ENCODE results near the gene COBL. TPM values are rescaled to one million over a fixed set of nuclear protein-coding genes. Genes with fewer than 3 reads are reported as not detected.

The COBL gene
- total RNA-seq, 3 donors from 2014 or later (not counting 1 experiment from before 2014, with no cell fraction given), result not detected

DNA sequence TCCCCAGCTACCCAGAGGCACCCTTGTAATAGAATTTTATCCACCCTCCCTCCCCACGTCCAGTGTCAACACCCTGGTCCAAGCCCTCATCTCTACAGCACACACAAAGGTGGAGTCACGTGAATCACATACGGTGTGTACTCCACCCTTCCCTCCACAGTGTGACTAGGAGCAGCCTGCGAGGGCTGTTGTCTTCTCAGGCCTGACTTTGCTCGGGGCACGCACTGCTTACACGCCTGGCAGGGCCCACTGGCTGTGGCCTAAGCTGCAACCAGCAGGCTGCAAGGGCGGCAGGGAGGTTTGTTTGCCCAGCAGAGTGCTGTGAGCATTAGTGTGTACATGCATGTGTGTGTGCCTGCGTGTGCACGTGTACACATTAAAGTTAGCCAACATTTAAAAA lies 93.7 kb downstream of the COBL start:
- ATAC-seq (no peak), DNase-seq (no peak)
- no peak overlapping the region for H3K27ac Mint-ChIP-seq
- H3K4me1 Mint-ChIP-seq, result no peaks in the 10 kb centered on the region
- H3K9me3 ChIP-seq (ENCODE audit: control insufficient read depth, insufficient read depth, low read length), result no peaks in the 10 kb centered on the region
- H3K27me3 ChIP-seq (ENCODE audit: control insufficient read depth, insufficient read depth, low read length), result no peaks in the 10 kb centered on the region
- H3K4me3 ChIP-seq (ENCODE audit: low read length), result no peak overlapping the region
- H3K4me3 Mint-ChIP-seq, result no peak overlapping the region
- H3K36me3 Mint-ChIP-seq, result no peaks in the 10 kb centered on the region
- no peaks in the 10 kb centered on the region for H3K36me3 ChIP-seq (ENCODE audit: control insufficient read depth, insufficient read depth, low read length)
- intact Hi-C loops (cut with micrococcal nuclease), result no loop called here
- H3K27ac ChIP-seq (ENCODE audit: low read length), result no peak overlapping the region
- 89% methylated on average over 8 of the region's 10 CpGs for WGBS (ENCODE audit: insufficient coverage)
- TF ChIP-seq, protein P1, sequence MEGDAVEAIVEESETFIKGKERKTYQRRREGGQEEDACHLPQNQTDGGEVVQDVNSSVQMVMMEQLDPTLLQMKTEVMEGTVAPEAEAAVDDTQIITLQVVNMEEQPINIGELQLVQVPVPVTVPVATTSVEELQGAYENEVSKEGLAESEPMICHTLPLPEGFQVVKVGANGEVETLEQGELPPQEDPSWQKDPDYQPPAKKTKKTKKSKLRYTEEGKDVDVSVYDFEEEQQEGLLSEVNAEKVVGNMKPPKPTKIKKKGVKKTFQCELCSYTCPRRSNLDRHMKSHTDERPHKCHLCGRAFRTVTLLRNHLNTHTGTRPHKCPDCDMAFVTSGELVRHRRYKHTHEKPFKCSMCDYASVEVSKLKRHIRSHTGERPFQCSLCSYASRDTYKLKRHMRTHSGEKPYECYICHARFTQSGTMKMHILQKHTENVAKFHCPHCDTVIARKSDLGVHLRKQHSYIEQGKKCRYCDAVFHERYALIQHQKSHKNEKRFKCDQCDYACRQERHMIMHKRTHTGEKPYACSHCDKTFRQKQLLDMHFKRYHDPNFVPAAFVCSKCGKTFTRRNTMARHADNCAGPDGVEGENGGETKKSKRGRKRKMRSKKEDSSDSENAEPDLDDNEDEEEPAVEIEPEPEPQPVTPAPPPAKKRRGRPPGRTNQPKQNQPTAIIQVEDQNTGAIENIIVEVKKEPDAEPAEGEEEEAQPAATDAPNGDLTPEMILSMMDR (IDR thresholded peaks at IDR 0.05), result no peak
- H3K9me3 Mint-ChIP-seq, result no peaks in the 10 kb centered on the region
- H3K4me1 ChIP-seq (ENCODE audit: control insufficient read depth, insufficient read depth, low read length), result no peaks in the 10 kb centered on the region
- H3K27me3 Mint-ChIP-seq (ENCODE audit: low read depth in 2 of 2), result peaks cover 6 to 11% of the 10 kb centered on the region in 2 donors

DNA sequence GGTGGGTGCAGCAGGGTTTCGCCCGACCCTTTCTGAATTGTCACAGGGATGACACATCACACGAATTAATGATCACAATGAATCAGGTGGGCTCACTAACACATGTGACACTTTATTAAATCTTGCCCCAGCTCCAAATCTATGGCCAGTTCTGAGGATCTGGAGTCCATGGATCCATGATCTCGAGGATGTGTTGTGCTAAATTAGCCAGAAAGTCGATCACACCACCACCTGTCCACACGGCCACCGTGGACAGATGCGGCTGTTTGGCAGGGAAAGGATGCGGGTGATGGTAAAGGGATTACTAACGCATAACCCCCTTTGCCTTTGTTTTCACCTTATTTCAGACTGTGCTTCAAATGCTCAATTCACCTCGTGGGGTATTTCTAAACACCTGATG lies 96.4 kb downstream of the COBL start:
- intact Hi-C loops (cut with micrococcal nuclease), result no loop called here
- Histone ChIP-seq H3K36me3 (ENCODE audit: control insufficient read depth, insufficient read depth, low read length) (no peaks in the 10 kb centered on the region), H3K27me3 (ENCODE audit: control insufficient read depth, insufficient read depth, low read length) (no peaks in the 10 kb centered on the region), H3K9me3 (ENCODE audit: control insufficient read depth, insufficient read depth, low read length) (no peaks in the 10 kb centered on the region), H3K27ac (ENCODE audit: low read length) (no peak overlapping the region), H3K4me1 (ENCODE audit: control insufficient read depth, insufficient read depth, low read length) (no peaks in the 10 kb centered on the region), H3K4me3 (ENCODE audit: low read length) (no peak overlapping the region)
- no peak for ATAC-seq
- 93% methylated on average over 11 of the region's 11 CpGs for WGBS (ENCODE audit: insufficient coverage)
- no peaks in the 10 kb centered on the region for H3K9me3 Mint-ChIP-seq
- peaks cover 6 to 8% of the 10 kb centered on the region in 2 donors for H3K27me3 Mint-ChIP-seq (ENCODE audit: low read depth in 2 of 2)
- TF ChIP-seq, protein P1 (IDR thresholded peaks at IDR 0.05), result no peak
- no peak overlapping the region for H3K27ac Mint-ChIP-seq
- H3K4me3 Mint-ChIP-seq, result no peak overlapping the region
- no peak for DNase-seq
- H3K36me3 Mint-ChIP-seq, result no peaks in the 10 kb centered on the region
- H3K4me1 Mint-ChIP-seq, result no peaks in the 10 kb centered on the region

DNA sequence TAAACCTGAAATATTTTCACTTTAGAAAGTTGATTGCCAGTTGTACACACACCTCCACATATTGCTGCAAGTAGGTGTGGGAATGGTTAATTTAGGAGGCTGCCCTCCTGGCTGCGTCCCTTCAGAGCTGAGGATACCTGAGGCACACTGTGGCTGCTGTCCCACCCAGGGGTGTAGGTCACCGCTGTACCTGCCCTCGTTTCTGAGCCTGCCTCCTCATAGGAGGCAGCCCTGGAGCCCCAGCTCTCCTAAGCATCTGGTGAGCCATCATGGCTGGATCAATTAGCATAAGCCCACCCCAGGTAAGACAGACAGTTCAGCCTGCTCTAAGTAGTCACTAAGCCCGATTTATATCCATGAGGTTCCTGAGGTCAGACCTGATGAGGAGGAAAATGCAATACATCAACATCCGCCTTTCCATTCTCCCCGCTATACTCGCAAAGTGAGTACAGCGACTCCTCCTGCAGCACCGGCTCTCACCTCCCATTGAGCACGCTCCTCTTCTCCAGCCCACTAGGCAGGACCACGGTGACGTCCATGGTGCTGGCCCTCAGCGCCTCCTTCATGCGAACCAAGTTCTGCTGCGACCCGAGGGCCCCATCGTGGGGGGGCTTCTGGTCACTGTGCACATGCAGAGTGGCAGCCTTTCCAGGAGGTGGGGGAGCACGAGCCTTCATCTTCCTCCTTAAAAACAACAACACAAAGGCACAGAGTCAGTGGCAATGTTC lies 97.2 kb downstream of the COBL start:
- H3K27ac Mint-ChIP-seq, result no peak overlapping the region
- Histone ChIP-seq H3K4me1 (ENCODE audit: control insufficient read depth, insufficient read depth, low read length) (no peaks in the 10 kb centered on the region), H3K27ac (ENCODE audit: low read length) (no peak overlapping the region), H3K27me3 (ENCODE audit: control insufficient read depth, insufficient read depth, low read length) (no peaks in the 10 kb centered on the region), H3K9me3 (ENCODE audit: control insufficient read depth, insufficient read depth, low read length) (no peaks in the 10 kb centered on the region), H3K4me3 (ENCODE audit: low read length) (no peak overlapping the region), H3K36me3 (ENCODE audit: control insufficient read depth, insufficient read depth, low read length) (no peaks in the 10 kb centered on the region)
- H3K4me1 Mint-ChIP-seq, result peaks cover 0 to 7% of the 10 kb centered on the region in 2 donors
- ATAC-seq, result no peak
- no peak for DNase-seq
- H3K9me3 Mint-ChIP-seq, result no peaks in the 10 kb centered on the region
- 92% methylated on average over 18 of the region's 18 CpGs for WGBS (ENCODE audit: insufficient coverage)
- intact Hi-C loops (cut with micrococcal nuclease), result no loop called here
- H3K36me3 Mint-ChIP-seq, result no peaks in the 10 kb centered on the region
- peaks cover 6 to 8% of the 10 kb centered on the region in 2 donors for H3K27me3 Mint-ChIP-seq (ENCODE audit: low read depth in 2 of 2)
- TF ChIP-seq, protein P1 (IDR thresholded peaks at IDR 0.05), result no peak
- H3K4me3 Mint-ChIP-seq, result no peak overlapping the region

DNA sequence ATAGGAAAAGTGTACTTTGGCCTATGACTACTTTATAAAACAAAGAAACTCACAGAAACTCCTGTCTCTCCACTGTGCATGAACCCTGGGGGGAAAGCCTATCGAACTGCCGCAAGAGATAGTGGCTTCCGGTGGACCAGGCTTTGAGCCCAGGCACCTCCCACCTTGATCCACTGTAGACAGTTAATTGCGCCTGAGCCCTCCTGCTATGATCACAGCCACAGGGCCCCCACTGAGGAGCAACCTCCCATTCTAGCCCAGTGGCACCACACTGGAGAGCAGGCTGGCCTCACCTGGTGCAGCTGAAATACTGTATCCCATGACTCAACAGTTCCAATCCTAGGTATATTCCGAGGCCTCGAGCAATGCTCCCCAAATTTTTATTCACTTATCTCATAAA lies 98.8 kb downstream of the COBL start:
- H3K9me3 ChIP-seq (ENCODE audit: control insufficient read depth, insufficient read depth, low read length), result no peaks in the 10 kb centered on the region

More for the DNA sequence above, 98.8 kb downstream of the COBL start:
- H3K4me1 Mint-ChIP-seq, result peaks cover 0 to 18% of the 10 kb centered on the region in 2 donors
- H3K9me3 Mint-ChIP-seq, result no peaks in the 10 kb centered on the region
- ATAC-seq, result no peak
- H3K4me3 Mint-ChIP-seq, result no peak overlapping the region
- no peak overlapping the region for H3K4me3 ChIP-seq (ENCODE audit: low read length)
- TF ChIP-seq, protein P1 (IDR thresholded peaks at IDR 0.05), result no peak
- no peaks in the 10 kb centered on the region for H3K36me3 Mint-ChIP-seq
- H3K27me3 Mint-ChIP-seq (ENCODE audit: low read depth in 2 of 2), result peaks cover 5 to 6% of the 10 kb centered on the region in 2 donors
- 91% methylated on average over 6 of the region's 6 CpGs for WGBS (ENCODE audit: insufficient coverage)
- no peak overlapping the region for H3K27ac Mint-ChIP-seq
- peaks cover 12% of the 10 kb centered on the region for H3K4me1 ChIP-seq (ENCODE audit: control insufficient read depth, insufficient read depth, low read length)
- no peak overlapping the region for H3K27ac ChIP-seq (ENCODE audit: low read length)
- intact Hi-C loops (cut with micrococcal nuclease), result no loop called here
- DNase-seq, result no peak
- H3K27me3 ChIP-seq (ENCODE audit: control insufficient read depth, insufficient read depth, low read length), result no peaks in the 10 kb centered on the region
- no peaks in the 10 kb centered on the region for H3K36me3 ChIP-seq (ENCODE audit: control insufficient read depth, insufficient read depth, low read length)

All from natural killer cell (primary cell).